ENCODE results near the gene HOXD8.

The HOXD8 gene

GRCh38 chr2:176174824-176175708, 45.6 kb downstream of the HOXD8 start:
- peak; percentile 65 to 69 for DNase-seq

GRCh38 chr2:176175709-176176607, 46.5 kb downstream of the HOXD8 start:
- peak; percentile 84 to 88 for DNase-seq

- DNase-seq = no peak
These were observed 48.1 kb downstream of the HOXD8 start for GRCh38 chr2:176177580-176178037.

- DNase-seq = peak; percentile 81 to 87
These were observed 48.7 kb downstream of the HOXD8 start for GRCh38 chr2:176178038-176178756.

GRCh38 chr2:176178757-176179295, 49.3 kb downstream of the HOXD8 start:
- peak in 1 of 2 experiments; percentile 47 for DNase-seq

- DNase-seq = no peak
These were observed 52.0 kb downstream of the HOXD8 start for GRCh38 chr2:176181551-176181950.

All from NCI-H524 (cell line).